Measurements from ENCODE around the gene JARID2.
A peak's percentile ranks its signal among the peaks of the same experiment; 100 is the strongest.

JARID2 gene

DNA sequence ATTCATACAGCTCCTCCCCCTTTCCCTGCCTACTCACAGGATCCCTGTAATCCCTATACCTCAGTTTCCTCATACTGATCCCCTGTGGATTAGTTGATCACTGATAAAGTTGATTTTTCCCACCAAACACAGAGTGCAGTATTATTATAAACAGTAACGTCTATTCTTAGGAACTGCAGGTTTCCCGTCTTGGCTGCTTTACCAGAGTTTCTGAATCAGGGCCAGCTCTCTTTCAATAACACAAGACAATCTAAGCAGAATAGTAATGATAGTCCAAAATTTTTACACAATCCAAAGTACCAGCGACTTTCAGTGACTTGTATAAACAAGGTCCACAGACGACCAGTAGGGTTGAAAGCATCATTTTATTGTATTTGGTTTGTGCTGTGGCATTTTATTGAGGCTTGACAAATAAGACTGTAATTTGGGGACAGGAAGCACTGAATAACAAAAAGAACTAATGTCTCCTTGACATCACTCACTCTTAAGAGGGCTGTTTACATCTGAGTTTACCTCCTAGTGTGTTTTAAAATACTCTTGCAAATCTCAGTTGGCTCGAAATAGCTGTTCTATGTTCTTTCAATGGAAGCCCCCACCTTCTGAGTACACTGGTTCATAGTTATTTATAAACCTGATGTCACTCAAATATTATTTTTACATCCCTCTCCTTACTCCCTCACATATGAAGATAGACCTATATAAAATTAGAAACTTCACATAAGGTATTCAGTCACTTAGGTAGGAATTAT lies 6.1 kb upstream of the JARID2 start:
- peaks cover 11% of the 10 kb centered on the region for H3K4me1 ChIP-seq (ENCODE audit: control insufficient read depth, insufficient read depth, low read length)
- ChIA-PET CTCF (interaction anchor here (0.6 kb wide), 1 partner anchor 27 kb away, joined by 6 read pairs; no protein-coding TSS in a partner anchor), POLR2A (no interaction called here)
- H3K4me3 ChIP-seq (ENCODE audit: low read depth, low read length) = no peak overlapping the region
- no peaks in the 10 kb centered on the region for H3K9me3 ChIP-seq (ENCODE audit: control insufficient read depth, insufficient read depth, low read depth, low read length)
- H3K27ac ChIP-seq (ENCODE audit: extremely low read depth, low read depth, low read length) = no peak overlapping the region
- H3K36me3 ChIP-seq (ENCODE audit: control insufficient read depth in 2 of 2, insufficient read depth in 1 of 2, low read length in 2 of 2) = no peaks in the 10 kb centered on the region
- TF ChIP-seq PRDM6 (tag by site-specific recombination; IDR thresholded peaks at IDR 0.05) = peak; percentile 35
- TF ChIP-seq PRDM2 (tag by site-specific recombination; IDR thresholded peaks at IDR 0.05; ENCODE audit: borderline replicate concordance) = no peak
- TF ChIP-seq ZNF629 (tag by site-specific recombination; IDR thresholded peaks at IDR 0.05) = 0 out of 2 replicates have a peak, but pooled peaks have one; percentile 13

DNA sequence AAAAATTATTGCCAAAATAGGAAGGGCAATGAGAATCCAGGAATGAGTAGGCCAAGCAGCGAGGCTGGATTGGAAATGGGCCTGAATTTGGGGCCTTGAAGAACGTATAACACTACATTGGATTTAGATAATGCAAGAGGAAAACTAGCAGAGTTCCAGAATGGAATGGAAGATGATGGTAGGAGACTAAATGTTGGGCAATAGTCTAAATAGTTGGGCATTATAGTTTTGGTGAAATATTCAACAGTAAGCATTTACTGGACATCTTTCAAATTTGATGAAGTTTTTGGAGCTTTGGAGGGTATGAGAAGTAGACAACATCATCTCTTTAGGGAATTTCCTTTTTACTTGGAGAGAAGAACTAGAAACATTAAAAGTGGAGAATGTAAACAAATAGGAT lies 3.4 kb upstream of the JARID2 start:
- POLR2A ChIA-PET = no interaction called here

More for the DNA sequence above, 3.4 kb upstream of the JARID2 start:
- no peak overlapping the region for H3K27ac ChIP-seq (ENCODE audit: extremely low read depth, low read depth, low read length)
- TF ChIP-seq ZFP37 (tag by site-specific recombination; IDR thresholded peaks at IDR 0.05) = no peak
- TF ChIP-seq ZNF837 (tag by site-specific recombination; IDR thresholded peaks at IDR 0.05) = no peak
- no peak for TF ChIP-seq ZBTB1 (tag by site-specific recombination; IDR thresholded peaks at IDR 0.05)
- TF ChIP-seq ZNF513 (tag by site-specific recombination; IDR thresholded peaks at IDR 0.05) = no peak
- TF ChIP-seq ZNF433 (tag by site-specific recombination; IDR thresholded peaks at IDR 0.05; ENCODE audit: low read depth) = no peak
- no peak for TF ChIP-seq ZNF37A (tag by site-specific recombination; IDR thresholded peaks at IDR 0.05)
- TF ChIP-seq PRDM1 (tag by site-specific recombination; IDR thresholded peaks at IDR 0.05) = no peak
- no peak for TF ChIP-seq ZNF514 (tag by site-specific recombination; IDR thresholded peaks at IDR 0.05)
- no peak for TF ChIP-seq ZNF610 (tag by site-specific recombination; IDR thresholded peaks at IDR 0.05; ENCODE audit: borderline replicate concordance)
- no peak for TF ChIP-seq GLI4 (tag by site-specific recombination; IDR thresholded peaks at IDR 0.05)
- no peak for TF ChIP-seq BCL6B (tag by site-specific recombination; IDR thresholded peaks at IDR 0.05)
- TF ChIP-seq ZNF792 (tag by site-specific recombination; IDR thresholded peaks at IDR 0.05) = no peak
- TF ChIP-seq ZNF561 (tag by site-specific recombination; IDR thresholded peaks at IDR 0.05; ENCODE audit: borderline replicate concordance) = no peak
- no peak for TF ChIP-seq RBAK (tag by site-specific recombination; IDR thresholded peaks at IDR 0.05)
- TF ChIP-seq ZNF473 (tag by site-specific recombination; IDR thresholded peaks at IDR 0.05) = no peak
- TF ChIP-seq ZBTB49 (tag by site-specific recombination; IDR thresholded peaks at IDR 0.05; ENCODE audit: low read depth) = no peak
- TF ChIP-seq ZFHX2 (tag by site-specific recombination; conservative IDR thresholded peaks at IDR 0.05) = no peak
- no peak overlapping the region for H3K4me3 ChIP-seq (ENCODE audit: low read depth, low read length)
- H3K9me3 ChIP-seq (ENCODE audit: control insufficient read depth, insufficient read depth, low read depth, low read length) = no peaks in the 10 kb centered on the region
- H3K36me3 ChIP-seq (ENCODE audit: control insufficient read depth in 2 of 2, insufficient read depth in 1 of 2, low read length in 2 of 2) = no peaks in the 10 kb centered on the region
- peaks cover 11% of the 10 kb centered on the region for H3K4me1 ChIP-seq (ENCODE audit: control insufficient read depth, insufficient read depth, low read length)
- CTCF ChIA-PET = interaction anchor here (0.7 kb wide), 1 partner anchor 1447 kb away, joined by 5 read pairs; no protein-coding TSS in a partner anchor
